Measurements from ENCODE around the gene YTHDC1. TPM values are rescaled to one million over a fixed set of nuclear protein-coding genes. Genes with fewer than 3 reads are reported as not detected.

Gene YTHDC1
- polyA plus RNA-seq, 1 donor from 2014 or later = 139 TPM

DNA sequence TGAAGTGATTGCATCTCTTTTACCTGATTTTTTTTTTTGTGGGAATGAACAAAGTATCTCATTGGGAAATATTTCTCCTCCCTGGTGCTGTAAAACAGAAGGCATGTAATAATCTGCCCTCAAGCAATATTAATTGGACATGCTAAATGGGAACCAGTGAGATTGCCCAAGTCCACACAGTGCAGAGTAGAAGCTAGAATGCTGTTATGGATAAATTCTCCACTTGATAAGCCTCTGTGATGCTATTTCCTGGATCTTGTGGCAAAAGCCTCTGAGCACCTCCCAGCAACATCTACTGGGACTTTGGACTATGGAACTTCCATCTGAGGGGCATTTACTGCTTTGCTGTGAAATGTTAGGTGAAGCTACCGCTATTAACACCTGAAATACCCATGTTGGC, 46.9 kb upstream of the YTHDC1 start:
- no peak overlapping the region for H2AFZ ChIP-seq (ENCODE audit: low read depth, low read length)
- TF ChIP-seq SMC3 (conservative IDR thresholded peaks at IDR 0.05; ENCODE audit: poor library complexity) (no peak), CTCF (IDR thresholded peaks at IDR 0.05; ENCODE audit: poor library complexity, severe bottlenecking) (no peak), EZH2 (IDR thresholded peaks at IDR 0.05; ENCODE audit: borderline replicate concordance, insufficient read depth, low read length, poor library complexity, severe bottlenecking) (no peak), TAF1 (IDR thresholded peaks at IDR 0.05; ENCODE audit: low read depth) (no peak), MXI1 (conservative IDR thresholded peaks at IDR 0.05; ENCODE audit: poor library complexity, severe bottlenecking) (no peak), POLR2AphosphoS5 (IDR thresholded peaks at IDR 0.05) (no peak)
- H3K9me3 ChIP-seq (ENCODE audit: low read length) = no peaks in the 10 kb centered on the region

GRCh38 chr4:68391436-68391835, 41.5 kb upstream of the YTHDC1 start:
- Histone ChIP-seq H3K27me3 (ENCODE audit: insufficient read depth, low read depth, low read length) (no peaks in the 10 kb centered on the region), H3K9me3 (ENCODE audit: low read length) (no peaks in the 10 kb centered on the region), H3K9ac (ENCODE audit: low read length) (no peak overlapping the region), H3K4me2 (ENCODE audit: low read length) (no peak overlapping the region), H2AFZ (ENCODE audit: low read depth, low read length) (no peak overlapping the region), H3K79me2 (replicated peaks; ENCODE audit: insufficient read depth, low read length) (no peaks in the 10 kb centered on the region), H3K27ac (ENCODE audit: low read length) (no peak overlapping the region), H3K9me2 (ENCODE audit: insufficient read depth, low read length) (no peaks in the 10 kb centered on the region), H4K20me1 (ENCODE audit: insufficient read depth) (no peaks in the 10 kb centered on the region), H3K36me3 (ENCODE audit: insufficient read depth, low read length) (no peaks in the 10 kb centered on the region), H3F3A (ENCODE audit: insufficient read depth, low read length, poor library complexity, severe bottlenecking) (no peaks in the 10 kb centered on the region), H3K4me3 (ENCODE audit: low read length) (no peak overlapping the region)
- no peak for TF ChIP-seq MXI1 (conservative IDR thresholded peaks at IDR 0.05; ENCODE audit: poor library complexity, severe bottlenecking)
- no peak for TF ChIP-seq TAF1 (IDR thresholded peaks at IDR 0.05; ENCODE audit: low read depth)
- no peak for TF ChIP-seq CTCF (IDR thresholded peaks at IDR 0.05; ENCODE audit: poor library complexity, severe bottlenecking)
- no peak for TF ChIP-seq RAD21 (conservative IDR thresholded peaks at IDR 0.05)
- TF ChIP-seq EP300 (conservative IDR thresholded peaks at IDR 0.05; ENCODE audit: poor library complexity, severe bottlenecking) = no peak
- TF ChIP-seq EZH2 (IDR thresholded peaks at IDR 0.05; ENCODE audit: borderline replicate concordance, insufficient read depth, low read length, poor library complexity, severe bottlenecking) = no peak
- TF ChIP-seq POLR2AphosphoS5 (IDR thresholded peaks at IDR 0.05) = no peak
- TF ChIP-seq REST (IDR thresholded peaks at IDR 0.05; ENCODE audit: borderline replicate concordance) = no peak
- TF ChIP-seq SMC3 (conservative IDR thresholded peaks at IDR 0.05; ENCODE audit: poor library complexity) = no peak

More for the DNA sequence above, 46.9 kb upstream of the YTHDC1 start:
- Histone ChIP-seq H3K27ac (ENCODE audit: low read length) (no peak overlapping the region), H3K9ac (ENCODE audit: low read length) (no peak overlapping the region), H3K4me2 (ENCODE audit: low read length) (no peak overlapping the region), H3K9me2 (ENCODE audit: insufficient read depth, low read length) (no peaks in the 10 kb centered on the region), H3K4me3 (ENCODE audit: low read length) (no peak overlapping the region), H4K20me1 (ENCODE audit: insufficient read depth) (no peaks in the 10 kb centered on the region), H3K27me3 (ENCODE audit: insufficient read depth, low read depth, low read length) (no peaks in the 10 kb centered on the region), H3K36me3 (ENCODE audit: insufficient read depth, low read length) (no peaks in the 10 kb centered on the region), H3F3A (ENCODE audit: insufficient read depth, low read length, poor library complexity, severe bottlenecking) (no peaks in the 10 kb centered on the region), H3K79me2 (replicated peaks; ENCODE audit: insufficient read depth, low read length) (no peaks in the 10 kb centered on the region)

Data from neural cell (in vitro differentiated cells).